Putamen (tissue), 1 donor: ENCODE results near the gene LPCAT1.

Experiments used
- DNase-seq: peaks from one replicate; pipeline ENCODE4 v3.0.0-alpha.2; 2016; ENCODE audit warnings: low spot score

LPCAT1 gene

GRCh38 chr5:1443991-1444360 is 79.8 kb downstream of the LPCAT1 start:
- DNase-seq = no peak

GRCh38 chr5:1443171-1443570 is 80.6 kb downstream of the LPCAT1 start:
- DNase-seq = no peak

GRCh38 chr5:1442222-1443145 is 81.3 kb downstream of the LPCAT1 start:
- no peak for DNase-seq

GRCh38 chr5:1441166-1441865 is 82.4 kb downstream of the LPCAT1 start:
- DNase-seq = no peak

GRCh38 chr5:1440098-1440493 is 83.7 kb downstream of the LPCAT1 start:
- no peak for DNase-seq

- DNase-seq = no peak
Observed at GRCh38 chr5:1439388-1440097, 84.2 kb downstream of the LPCAT1 start.

- no peak for DNase-seq
Observed at GRCh38 chr5:1438871-1439270, 84.9 kb downstream of the LPCAT1 start.

GRCh38 chr5:1437876-1438559 is 85.7 kb downstream of the LPCAT1 start:
- DNase-seq = no peak

- DNase-seq = no peak
Observed at GRCh38 chr5:1437226-1437829, 86.4 kb downstream of the LPCAT1 start.

- no peak for DNase-seq
Observed at GRCh38 chr5:1436681-1437080, 87.1 kb downstream of the LPCAT1 start.

GRCh38 chr5:1436036-1436435 is 87.7 kb downstream of the LPCAT1 start:
- no peak for DNase-seq

- DNase-seq = no peak
Observed at GRCh38 chr5:1435369-1435768, 88.4 kb downstream of the LPCAT1 start.

- DNase-seq = no peak
Observed at GRCh38 chr5:1432296-1432695, 91.5 kb downstream of the LPCAT1 start.

GRCh38 chr5:1431896-1432295 is 91.9 kb downstream of the LPCAT1 start:
- DNase-seq = no peak

- DNase-seq = no peak
Observed at GRCh38 chr5:1431021-1431811, 92.5 kb downstream of the LPCAT1 start.

GRCh38 chr5:1430121-1430795 is 93.5 kb downstream of the LPCAT1 start:
- no peak for DNase-seq

- no peak for DNase-seq
Observed at GRCh38 chr5:1429496-1429895, 94.3 kb downstream of the LPCAT1 start.

GRCh38 chr5:1429066-1429465 is 94.7 kb downstream of the LPCAT1 start:
- no peak for DNase-seq

GRCh38 chr5:1428107-1428506 is 95.7 kb downstream of the LPCAT1 start:
- no peak for DNase-seq

GRCh38 chr5:1424716-1425115 is 99.0 kb downstream of the LPCAT1 start:
- no peak for DNase-seq
